ENCODE results near the gene MCM3AP.

MCM3AP gene

DNA sequence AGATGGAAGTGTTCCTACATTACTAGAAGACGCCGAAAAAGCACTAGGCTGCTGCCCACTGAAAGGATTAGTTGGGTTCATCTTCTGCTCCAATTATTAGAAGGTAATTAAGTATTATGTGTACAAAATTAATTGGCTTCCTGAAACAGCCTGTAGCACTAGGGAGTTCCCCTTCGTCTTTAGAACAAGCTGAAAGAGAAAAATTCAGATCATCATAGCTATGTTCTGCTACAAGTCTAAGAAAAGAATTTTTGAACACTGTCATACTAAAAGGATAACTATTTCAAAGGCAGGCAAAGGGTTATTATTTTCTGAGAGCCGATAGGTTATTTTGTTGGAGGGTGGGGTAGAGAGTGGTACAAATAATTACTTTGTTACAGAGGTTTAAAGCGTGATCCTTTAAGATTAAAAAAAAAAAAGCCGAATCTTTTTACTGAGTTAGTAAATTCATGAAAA lies at the start of gene MCM3AP:
MCM3AP (minus strand) TSS at position 406 of the 456 bp plus-strand sequence; CDS start at position 81, 325 bp downstream.
- in situ Hi-C loops (cut with MboI; ENCODE audit: low sequenced_read_pairs): no loop called here

DNA sequence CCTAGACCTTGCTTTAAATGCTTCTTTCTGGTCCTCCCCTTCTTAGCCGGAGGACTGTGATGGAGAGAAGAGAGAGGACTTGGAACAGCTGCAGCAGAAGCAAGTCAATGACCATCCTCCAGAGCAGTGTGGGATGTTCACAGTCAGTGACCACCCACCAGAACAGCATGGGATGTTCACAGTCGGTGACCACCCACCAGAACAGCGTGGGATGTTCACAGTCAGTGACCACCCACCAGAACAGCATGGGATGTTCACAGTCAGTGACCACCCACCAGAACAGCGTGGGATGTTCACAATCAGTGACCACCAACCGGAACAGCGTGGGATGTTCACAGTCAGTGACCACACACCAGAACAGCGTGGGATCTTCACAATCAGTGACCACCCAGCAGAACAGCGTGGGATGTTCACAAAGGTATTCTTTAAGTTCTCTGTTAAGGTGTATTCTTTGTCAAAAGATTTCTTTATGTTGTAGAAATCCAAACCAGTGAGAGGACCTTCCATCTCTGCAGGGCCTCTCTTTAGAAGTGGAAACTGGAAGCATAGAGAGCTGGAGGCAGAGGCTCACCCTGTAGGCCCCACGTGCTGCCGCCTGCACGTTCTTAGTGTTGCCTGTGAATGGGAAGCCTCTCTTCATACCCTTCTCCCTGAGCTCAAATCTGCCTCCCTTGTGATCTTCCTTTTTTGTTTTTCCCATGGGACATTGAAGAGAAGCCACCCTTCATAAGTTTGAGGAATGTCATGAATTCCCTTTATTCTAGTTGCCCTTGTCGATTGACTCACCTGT lies 49.1 kb upstream of the MCM3AP start:
- in situ Hi-C loops (cut with MboI; ENCODE audit: low sequenced_read_pairs): no loop called here

DNA sequence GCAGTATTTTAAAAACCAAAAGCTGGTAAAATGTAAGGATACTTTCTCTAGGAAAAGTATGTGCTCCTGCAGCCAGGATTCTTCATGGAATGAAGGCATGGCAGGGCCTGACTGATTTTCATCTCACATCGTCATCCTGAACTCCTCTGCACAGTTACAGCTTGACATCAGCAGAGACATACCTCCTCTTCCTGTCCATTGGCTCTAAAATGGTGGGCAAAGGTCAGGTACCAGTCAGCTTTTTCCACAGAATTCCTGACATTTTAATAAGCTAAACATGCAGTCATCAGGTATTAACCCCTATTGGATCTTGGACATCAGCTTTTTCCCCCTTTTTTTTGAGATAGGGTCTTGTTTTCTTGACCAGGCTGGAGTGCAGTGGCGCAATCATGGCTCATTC lies 44.4 kb upstream of the MCM3AP start:
- in situ Hi-C loops (cut with MboI; ENCODE audit: low sequenced_read_pairs): no loop called here

DNA sequence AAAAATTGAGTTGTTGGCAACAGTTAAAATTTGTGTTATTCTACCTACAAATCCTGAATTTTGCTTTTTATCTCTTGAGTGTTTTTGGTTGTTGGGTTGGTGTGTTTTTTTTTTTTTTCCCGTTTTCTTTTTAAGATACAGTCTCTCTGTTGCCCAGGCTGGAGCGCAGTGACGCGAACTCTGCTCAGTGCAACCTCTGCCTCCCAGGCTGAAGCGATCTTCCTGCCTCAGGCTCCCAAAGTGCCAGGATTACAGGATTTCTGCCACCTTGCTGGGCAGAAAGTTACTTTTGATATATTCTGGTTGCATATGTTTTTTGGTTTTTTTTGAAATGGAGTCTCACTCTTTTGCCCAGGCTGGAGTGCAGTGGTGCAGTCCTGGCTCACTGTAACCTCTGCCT lies 42.7 kb upstream of the MCM3AP start:
- in situ Hi-C loops (cut with MboI; ENCODE audit: low sequenced_read_pairs): no loop called here

DNA sequence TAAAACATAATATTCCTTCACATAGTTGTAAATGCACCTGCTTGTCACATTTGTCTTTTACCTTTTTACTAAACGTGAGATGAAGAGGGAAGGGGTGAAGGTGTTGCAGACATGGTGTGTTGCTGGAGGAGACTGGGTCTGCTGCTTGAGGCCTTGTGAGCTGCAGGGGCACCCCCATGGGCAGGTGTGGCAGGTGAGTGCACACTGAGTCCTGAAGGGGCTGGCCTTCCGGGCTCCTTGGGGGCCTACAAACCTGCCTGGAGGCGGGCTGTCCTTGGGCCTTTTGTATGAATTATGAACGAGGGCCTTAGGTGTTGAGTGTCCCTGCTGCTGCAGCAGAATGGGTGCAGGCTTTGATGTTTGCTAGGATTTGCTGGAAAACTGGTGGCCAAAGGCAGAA lies 42.3 kb upstream of the MCM3AP start:
- in situ Hi-C loops (cut with MboI; ENCODE audit: low sequenced_read_pairs): no loop called here

GRCh38 chr21:46326110-46326703 lies 40.8 kb upstream of the MCM3AP start:
- in situ Hi-C loops (cut with MboI; ENCODE audit: low sequenced_read_pairs): no loop called here

DNA sequence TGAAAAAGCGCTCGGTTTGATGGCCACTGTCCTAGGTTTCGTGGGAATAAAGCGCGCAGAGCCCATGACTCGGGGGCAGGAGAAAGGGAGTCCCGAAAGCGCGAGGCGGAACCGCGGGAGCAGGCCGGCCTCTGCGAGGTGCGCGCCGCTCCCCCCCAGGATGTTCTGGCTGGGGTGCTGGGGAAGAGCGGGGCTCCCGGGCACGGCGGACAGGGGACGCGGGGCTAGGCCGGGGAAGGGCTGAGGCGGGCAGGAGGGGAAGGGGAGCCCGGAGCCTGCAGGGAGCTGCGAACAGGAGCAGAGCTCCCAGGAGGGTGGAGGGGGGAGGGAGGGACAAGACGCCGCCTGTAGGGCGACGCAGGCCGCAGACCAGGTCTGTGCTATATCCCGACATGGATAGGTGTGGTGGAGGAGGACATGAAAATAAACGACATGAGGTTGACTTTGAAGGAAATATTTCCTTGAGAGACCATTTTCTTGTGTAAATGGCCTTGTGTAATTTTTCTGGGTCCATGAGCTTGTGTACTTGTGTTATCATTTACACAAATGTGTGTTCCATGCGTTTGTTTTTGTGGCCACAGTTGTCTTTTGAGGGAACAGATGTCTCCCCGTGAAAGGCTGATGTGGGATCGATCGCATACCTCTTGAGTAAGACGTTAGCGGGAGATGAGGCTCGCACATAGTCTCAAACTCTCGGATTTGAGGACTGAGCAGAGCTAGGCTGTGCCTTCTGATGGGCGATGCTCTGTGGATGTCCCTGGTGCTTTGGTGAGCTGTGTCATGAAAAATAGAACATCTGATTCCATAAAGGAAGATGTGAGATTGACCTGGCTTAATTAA lies 39.9 kb upstream of the MCM3AP start:
- in situ Hi-C loops (cut with MboI; ENCODE audit: low sequenced_read_pairs): no loop called here

DNA sequence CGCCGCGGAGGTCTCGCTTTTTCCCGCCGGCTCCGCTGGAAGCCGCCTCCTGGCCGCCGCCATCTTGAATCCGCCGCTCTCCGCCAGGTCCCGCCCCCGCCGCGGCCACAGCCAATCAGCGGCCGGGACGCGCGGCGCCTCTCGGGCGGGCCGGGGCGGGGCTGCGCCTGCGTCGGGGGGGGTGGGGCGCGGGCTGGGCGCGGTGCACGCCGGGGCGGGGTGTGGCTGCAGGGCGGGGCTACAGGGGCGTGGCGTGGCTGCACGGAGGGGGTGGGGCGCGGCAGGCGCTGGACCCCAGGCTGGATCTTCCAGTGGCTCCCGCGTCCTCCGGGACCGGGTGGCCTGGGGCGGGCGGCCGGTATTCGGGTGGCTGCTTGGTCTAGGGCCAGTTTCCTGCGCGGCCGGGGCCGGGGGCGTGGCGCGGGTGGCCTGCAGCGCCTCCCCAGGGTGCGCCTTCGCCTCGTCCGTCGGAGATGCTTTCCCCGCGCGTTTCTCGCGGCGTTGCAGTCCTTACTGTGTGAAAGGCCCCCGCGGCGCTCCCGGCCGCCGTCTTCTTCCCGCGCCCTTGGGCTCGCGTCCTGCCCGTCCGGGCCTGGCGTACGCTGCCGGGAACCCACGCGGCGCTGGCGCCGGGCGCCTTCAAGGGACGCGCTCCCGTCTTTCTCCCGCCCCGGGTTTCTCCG lies 39.1 kb upstream of the MCM3AP start:
- in situ Hi-C loops (cut with MboI; ENCODE audit: low sequenced_read_pairs): no loop called here

DNA sequence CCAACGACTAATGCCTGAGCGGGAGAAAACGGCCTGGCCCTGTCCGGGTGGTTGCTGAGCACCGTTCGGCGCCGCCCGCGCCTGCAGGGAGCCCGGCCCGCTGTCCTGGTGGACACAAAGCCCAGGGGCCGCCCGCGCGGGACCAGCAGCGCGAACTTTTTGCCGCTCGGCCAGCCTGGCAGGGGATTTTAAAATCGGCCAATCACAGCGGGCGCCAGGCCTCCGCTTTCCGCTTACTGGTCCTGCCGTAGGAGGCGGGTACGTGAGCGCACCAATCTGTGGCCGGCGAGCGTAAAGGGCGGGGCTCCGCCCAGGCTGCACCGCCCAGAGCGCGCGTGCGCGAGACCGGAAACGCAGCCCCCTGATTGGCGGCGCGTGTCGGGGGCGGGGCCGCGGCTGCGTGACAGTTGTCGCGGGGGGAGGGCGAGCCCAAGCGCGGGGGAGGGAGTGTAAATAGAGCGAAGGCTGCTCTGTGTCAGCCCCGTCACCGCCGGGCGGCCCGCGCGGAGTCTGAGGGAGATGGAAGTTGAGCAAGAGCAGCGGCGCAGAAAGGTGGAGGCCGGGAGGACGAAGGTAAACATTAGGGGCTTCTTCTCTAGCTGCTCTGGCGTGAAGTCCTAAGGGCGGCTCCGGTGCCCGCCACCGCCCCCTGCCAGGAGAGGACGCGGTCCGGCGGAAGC lies 38.4 kb upstream of the MCM3AP start, which contains the start of the genes C21orf58 and PCNT:
C21orf58 (minus strand) TSS at position 161 of the 680 bp plus-strand sequence. CDS start 1,132 bp downstream, outside the sequence.
PCNT (plus strand) TSS at position 447 of the 680 bp plus-strand sequence; CDS start at position 520, 73 bp downstream.
- in situ Hi-C loops (cut with MboI; ENCODE audit: low sequenced_read_pairs): no loop called here

GRCh38 chr21:46323227-46323709 lies 37.9 kb upstream of the MCM3AP start:
- in situ Hi-C loops (cut with MboI; ENCODE audit: low sequenced_read_pairs): no loop called here

DNA sequence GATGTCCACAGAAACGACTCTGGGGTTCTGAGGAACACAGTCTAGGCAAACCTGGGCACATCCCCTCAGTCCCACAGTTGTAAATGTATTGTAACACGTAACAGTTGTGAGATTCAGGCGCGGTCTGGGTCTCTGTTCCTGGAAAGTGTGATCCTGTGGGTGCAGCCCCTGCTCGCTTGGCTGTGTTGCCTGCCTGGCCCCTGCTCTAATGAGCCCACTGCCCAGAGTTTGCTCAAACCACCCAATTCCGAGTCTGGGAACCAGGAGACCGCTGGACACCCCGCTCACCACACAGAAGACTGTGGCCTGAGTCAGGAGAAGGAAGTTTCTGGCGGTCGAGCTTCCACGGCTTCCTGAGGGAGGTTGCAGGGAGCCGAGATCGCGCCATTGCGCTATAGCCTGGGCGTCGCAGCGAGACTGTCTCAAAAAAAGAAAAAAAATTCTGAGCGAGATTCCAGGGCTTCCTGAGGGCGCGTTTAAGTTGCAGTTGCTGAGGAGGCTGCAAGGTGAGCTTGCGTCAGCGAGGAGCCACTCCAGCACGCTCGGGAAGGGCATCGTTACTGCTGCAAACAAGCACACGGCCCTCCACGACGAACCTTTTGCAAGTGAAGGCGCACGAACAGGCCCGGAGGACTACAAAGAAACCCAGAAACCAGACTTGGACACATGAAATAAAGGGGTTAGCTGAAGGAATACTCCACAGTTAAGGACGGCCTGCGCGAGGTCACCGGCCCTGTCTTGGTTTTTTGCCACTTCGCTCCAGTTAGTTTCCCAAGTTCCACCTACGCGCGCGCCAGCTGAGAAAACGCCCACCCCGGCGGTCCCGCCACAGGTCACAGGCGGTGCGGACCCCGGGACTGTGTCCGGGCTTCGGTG lies 37.2 kb upstream of the MCM3AP start:
- in situ Hi-C loops (cut with MboI; ENCODE audit: low sequenced_read_pairs): no loop called here

DNA sequence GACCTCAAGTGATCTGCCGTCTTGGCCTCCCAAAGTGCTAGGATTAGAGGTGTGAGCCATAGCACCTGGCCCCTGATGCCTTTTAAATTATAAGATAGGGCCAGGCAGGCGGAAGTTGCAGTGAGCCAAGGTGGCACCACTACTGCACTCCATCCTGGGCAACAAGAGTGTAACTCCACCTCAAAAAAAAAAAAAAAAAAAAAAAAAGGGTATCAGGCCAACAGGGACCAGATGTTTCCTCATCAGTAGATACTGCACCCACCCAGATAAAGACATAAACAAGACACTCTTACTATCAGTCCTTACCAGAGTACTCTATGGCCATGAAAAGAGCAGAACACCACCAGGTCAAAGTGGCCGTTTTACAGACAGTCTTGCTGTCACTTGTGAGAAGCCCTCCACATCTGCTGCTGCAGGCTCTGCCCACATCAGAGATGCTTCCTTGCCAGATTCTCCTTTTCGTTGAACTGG lies 35.0 kb upstream of the MCM3AP start:
- in situ Hi-C loops (cut with MboI; ENCODE audit: low sequenced_read_pairs): no loop called here

DNA sequence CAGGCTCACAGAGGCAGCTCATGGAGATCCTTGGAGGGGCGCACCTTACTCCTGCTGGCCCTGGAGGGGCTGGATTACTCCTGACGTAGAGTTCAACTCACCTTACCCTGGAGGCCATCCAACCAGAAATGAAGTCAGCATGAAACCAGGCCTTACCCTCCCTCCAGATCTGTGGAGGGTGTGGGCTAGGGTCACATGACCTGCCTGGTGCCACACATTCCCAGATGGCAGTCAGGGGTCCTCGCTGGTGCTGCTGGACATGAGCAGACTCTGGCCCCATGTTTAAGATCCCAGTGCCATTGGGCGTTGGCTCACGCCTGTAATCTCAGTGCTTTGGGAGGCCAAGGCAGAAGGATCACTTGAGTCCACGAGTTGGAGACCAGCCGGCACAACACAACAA lies 33.8 kb upstream of the MCM3AP start:
- in situ Hi-C loops (cut with MboI; ENCODE audit: low sequenced_read_pairs): no loop called here

- in situ Hi-C loops (cut with MboI; ENCODE audit: low sequenced_read_pairs): no loop called here
Measured at GRCh38 chr21:46318464-46318845, 33.0 kb upstream of the MCM3AP start.

DNA sequence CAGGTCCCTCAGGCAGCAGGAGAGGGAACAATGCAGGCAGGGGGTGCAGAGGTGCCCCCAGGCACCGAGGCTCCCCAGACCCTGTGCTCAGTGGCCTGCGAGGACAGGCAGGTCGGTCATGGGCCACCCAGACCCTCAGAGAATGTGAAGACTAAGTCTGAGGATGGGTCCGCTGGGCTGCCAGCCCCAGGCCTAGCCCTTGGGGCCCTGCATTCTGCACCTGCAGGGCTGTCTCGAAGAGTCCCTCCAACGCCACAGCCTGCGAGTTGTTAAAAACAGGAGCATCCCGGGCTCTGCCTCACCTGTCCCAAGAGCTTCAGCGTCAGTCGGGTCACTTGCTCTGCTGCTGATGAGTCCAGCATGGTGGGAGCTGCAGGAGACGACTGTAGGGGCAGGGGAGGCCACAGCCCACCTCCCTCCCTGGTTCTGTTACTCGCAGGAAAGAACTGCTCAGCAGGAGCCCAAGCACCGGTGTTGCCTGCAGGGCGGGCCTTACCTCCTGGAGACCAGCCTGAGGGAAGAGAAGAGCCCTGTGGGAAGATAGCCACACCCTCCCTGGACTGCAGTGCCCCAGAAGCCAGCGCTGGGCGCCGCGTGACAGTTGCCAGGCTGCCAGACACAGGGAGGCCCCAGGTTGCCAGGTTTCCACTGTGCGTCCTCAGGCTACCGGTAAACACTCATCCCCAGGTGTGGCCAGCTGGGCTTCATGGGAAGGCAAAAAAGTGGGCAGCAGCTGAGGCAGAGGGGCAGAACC lies 32.5 kb upstream of the MCM3AP start:
- in situ Hi-C loops (cut with MboI; ENCODE audit: low sequenced_read_pairs): no loop called here

GRCh38 chr21:46316708-46317324 lies 31.4 kb upstream of the MCM3AP start:
- in situ Hi-C loops (cut with MboI; ENCODE audit: low sequenced_read_pairs): no loop called here

- in situ Hi-C loops (cut with MboI; ENCODE audit: low sequenced_read_pairs): no loop called here
Measured at GRCh38 chr21:46314441-46315020, 29.1 kb upstream of the MCM3AP start.

Data from HL-60/S4 (cell line).